ENCODE data around the gene DCTN2. TPM values are rescaled to one million over a fixed set of nuclear protein-coding genes. Genes with fewer than 3 reads are reported as not detected.

Gene DCTN2
- polyA plus RNA-seq, 1 experiment = 167 TPM

- no peaks in the 10 kb centered on the region for H3K27me3 ChIP-seq (ENCODE audit: control insufficient read depth, insufficient read depth, low read length)
- ChIA-PET CTCF (interaction anchor here (0.6 to 2.1 kb wide), 5 partner anchors 22 to 1296 kb away, joined by 3 to 12 read pairs (median 4); partner anchors contain the start of genes INHBE and SMARCC2), POLR2A (no interaction called here)
Measured at GRCh38 chr12:57485695-57486094, 61.3 kb downstream of the DCTN2 start.

GRCh38 chr12:57483466-57483865 is 63.5 kb downstream of the DCTN2 start:
- no peaks in the 10 kb centered on the region for H3K27me3 ChIP-seq (ENCODE audit: control insufficient read depth, insufficient read depth, low read length)
- ChIA-PET CTCF (interaction anchor here (1.0 to 1.9 kb wide), 2 partner anchors 23 to 30 kb away, joined by 3 to 6 read pairs; no protein-coding TSS in a partner anchor), POLR2A (interaction anchor here (0.6 kb wide), 1 partner anchor 8 kb away, joined by 4 read pairs; no protein-coding TSS in a partner anchor)
- no peak overlapping the region for H3K4me3 ChIP-seq (ENCODE audit: low read depth, low read length)
- H3K36me3 ChIP-seq (ENCODE audit: control insufficient read depth, insufficient read depth, low read length) = no peaks in the 10 kb centered on the region
- TF ChIP-seq CTCF (IDR thresholded peaks at IDR 0.05; ENCODE audit: insufficient read depth, low read depth, low read length) = no peak
- peak; percentile 45 for DNase-seq (ENCODE audit: low read depth)

More at GRCh38 chr12:57485695-57486094, 61.3 kb downstream of the DCTN2 start:
- TF ChIP-seq CTCF (IDR thresholded peaks at IDR 0.05; ENCODE audit: insufficient read depth, low read depth, low read length) = no peak
- no peak overlapping the region for H3K4me3 ChIP-seq (ENCODE audit: low read depth, low read length)
- DNase-seq (ENCODE audit: low read depth) = no peak
- H3K36me3 ChIP-seq (ENCODE audit: control insufficient read depth, insufficient read depth, low read length) = peaks cover 5% of the 10 kb centered on the region

DNA sequence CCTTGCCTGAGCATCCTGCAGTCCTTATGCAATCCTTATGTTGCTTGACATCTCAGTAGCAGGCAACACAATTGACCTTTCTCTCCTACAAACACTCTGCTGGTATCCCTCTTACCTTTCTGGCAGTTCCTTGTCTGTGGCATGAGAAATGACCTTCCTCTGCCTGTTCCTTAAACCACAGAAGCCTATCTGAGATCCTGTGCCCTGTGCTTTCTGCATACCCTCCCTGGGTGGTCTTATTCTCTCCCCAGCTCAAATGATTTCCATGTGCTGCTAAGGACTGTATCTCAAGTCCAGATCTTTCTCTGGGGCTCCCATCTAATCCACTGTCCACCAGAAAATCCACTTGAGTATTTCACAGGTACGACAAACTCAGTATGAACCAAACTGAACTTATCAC is 65.3 kb downstream of the DCTN2 start:
- no peaks in the 10 kb centered on the region for H3K36me3 ChIP-seq (ENCODE audit: control insufficient read depth, insufficient read depth, low read length)
- no peak for DNase-seq (ENCODE audit: low read depth)
- no peak for TF ChIP-seq CTCF (IDR thresholded peaks at IDR 0.05; ENCODE audit: insufficient read depth, low read depth, low read length)
- CTCF ChIA-PET = interaction anchor here (1.9 to 3.1 kb wide), 2 partner anchors 18 to 23 kb away, joined by 5 to 21 read pairs; partner anchors contain the start of gene GLI1
- POLR2A ChIA-PET = interaction anchor here (0.6 kb wide), 1 partner anchor 813 kb away, joined by 4 read pairs; no protein-coding TSS in a partner anchor
- peaks cover 3% of the 10 kb centered on the region for H3K27me3 ChIP-seq (ENCODE audit: control insufficient read depth, insufficient read depth, low read length)
- H3K4me3 ChIP-seq (ENCODE audit: low read depth, low read length) = no peak overlapping the region

Small RNA genes within 50 kb of the gene (small RNA-seq; reads per million reads assigned to genes)
- gene MIR616 (ENCODE audit: insufficient read length, low read depth, low replicate concordance) = not detected

Other genes with a start within 250 kb of the DCTN2 start
- gene R3HDM2, start 116.1 kb downstream of the DCTN2 start, polyA plus RNA-seq (2011; rRNA removed) = 12.6 and 27.4 TPM in 2 replicates
- 0.09 TPM in 1 of 2 replicates, not detected in the other for gene INHBC, start 112.4 kb downstream of the DCTN2 start, polyA plus RNA-seq (2011; rRNA removed)
- 23.1 and 23.9 TPM in 2 replicates for gene INHBE, start 91.9 kb downstream of the DCTN2 start, polyA plus RNA-seq (2011; rRNA removed)
- gene GLI1, start 87.4 kb downstream of the DCTN2 start, polyA plus RNA-seq (2011; rRNA removed) = 5.9 and 9.0 TPM in 2 replicates
- gene ARHGAP9, start 67.3 kb downstream of the DCTN2 start, polyA plus RNA-seq (2011; rRNA removed) = 0.98 and 1.0 TPM in 2 replicates
- gene MARS1, start 59.1 kb downstream of the DCTN2 start, polyA plus RNA-seq (2011; rRNA removed) = 280 and 378 TPM in 2 replicates
- 65.4 and 78.1 TPM in 2 replicates for gene DDIT3, start 26.7 kb downstream of the DCTN2 start, polyA plus RNA-seq (2011; rRNA removed)
- 5.6 and 8.3 TPM in 2 replicates for gene MBD6, start 24.4 kb downstream of the DCTN2 start, polyA plus RNA-seq (2011; rRNA removed)
- 0.50 and 0.64 TPM in 2 replicates for gene KIF5A, start 2.9 kb upstream of the DCTN2 start, polyA plus RNA-seq (2011; rRNA removed)
- 24.3 and 30.1 TPM in 2 replicates for gene PIP4K2C, start 44.0 kb upstream of the DCTN2 start, polyA plus RNA-seq (2011; rRNA removed)
- gene DTX3, start 57.6 kb upstream of the DCTN2 start, polyA plus RNA-seq (2011; rRNA removed) = 18.7 and 26.0 TPM in 2 replicates
- gene ARHGEF25, start 64.2 kb upstream of the DCTN2 start, polyA plus RNA-seq (2011; rRNA removed) = 18.0 and 26.0 TPM in 2 replicates
- gene B4GALNT1, start 86.0 kb upstream of the DCTN2 start, polyA plus RNA-seq (2011; rRNA removed) = 1.2 and 2.7 TPM in 2 replicates
- 312 and 415 TPM in 2 replicates for gene OS9, start 146.9 kb upstream of the DCTN2 start, polyA plus RNA-seq (2011; rRNA removed)
- 0.04 and 0.05 TPM in 2 replicates for gene AGAP2, start 191.6 kb upstream of the DCTN2 start, polyA plus RNA-seq (2011; rRNA removed)
- 25.7 and 40.4 TPM in 2 replicates for gene TSPAN31, start 197.8 kb upstream of the DCTN2 start, polyA plus RNA-seq (2011; rRNA removed)
- 208 and 293 TPM in 2 replicates for gene CDK4, start 205.1 kb upstream of the DCTN2 start, polyA plus RNA-seq (2011; rRNA removed)
- gene MARCHF9, start 207.9 kb upstream of the DCTN2 start, polyA plus RNA-seq (2011; rRNA removed) = 3.1 and 6.2 TPM in 2 replicates
- gene CYP27B1, start 219.9 kb upstream of the DCTN2 start, polyA plus RNA-seq (2011; rRNA removed) = 0.76 and 0.91 TPM in 2 replicates
- 31.8 and 42.8 TPM in 2 replicates for gene METTL1, start 224.9 kb upstream of the DCTN2 start, polyA plus RNA-seq (2011; rRNA removed)
- gene EEF1AKMT3, start 225.4 kb upstream of the DCTN2 start, polyA plus RNA-seq (2011; rRNA removed) = 9.1 and 9.2 TPM in 2 replicates
- 14.5 and 15.1 TPM in 2 replicates for gene TSFM, start 235.6 kb upstream of the DCTN2 start, polyA plus RNA-seq (2011; rRNA removed)

All from BJ (cell line).